GM23338 (cell line): ENCODE data around the gene PPM1N. TPM values are rescaled to one million over a fixed set of nuclear protein-coding genes. Genes with fewer than 3 reads are reported as not detected.

Experiments used
- ATAC-seq: fragments of 200-7000 bp; cut with Tn5 transposase; 3 replicates; pipeline ENCODE4 v1.9.1; 2020
- DNase-seq: peaks from one replicate; pipeline ENCODE4 v3.0.0-alpha.2; 2015; ENCODE audit warnings: low spot score
- H2AFZ ChIP-seq: fragments of 200-600 bp; sonication (generic); 2 replicates; pipeline ENCODE4 v1.8.0; 2016; ENCODE audit warnings: antibody characterized with exemption, mild to moderate bottlenecking, moderate library complexity
- H3F3A ChIP-seq: fragments of 200-600 bp; sonication (generic); replicated peaks from 2 replicates; pipeline ENCODE4 v1.8.0; 2017; ENCODE audit warnings: antibody characterized with exemption, mixed run types, low read depth
- H3K27ac ChIP-seq: fragments of 200-600 bp; sonication (generic); 2 replicates; pipeline ENCODE4 v1.6.1; 2016; ENCODE audit warnings: low read depth
- H3K27me3 ChIP-seq: fragments of 200-600 bp; sonication (generic); 2 replicates; pipeline ENCODE4 v1.8.0; 2016; ENCODE audit warnings: mild to moderate bottlenecking, mixed run types, moderate library complexity; ENCODE audit not compliant: insufficient read depth
- H3K36me3 ChIP-seq: fragments of 200-600 bp; sonication (generic); 2 replicates; pipeline ENCODE4 v1.8.0; 2016; ENCODE audit warnings: mild to moderate bottlenecking; ENCODE audit not compliant: insufficient read depth
- H3K4me1 ChIP-seq: fragments of 200-600 bp; sonication (generic); 2 replicates; pipeline ENCODE4 v1.8.0; 2016; ENCODE audit warnings: mild to moderate bottlenecking, moderate library complexity; ENCODE audit not compliant: insufficient read depth
- H3K4me2 ChIP-seq: fragments of 200-600 bp; sonication (generic); 2 replicates; pipeline ENCODE4 v1.7.1; 2017; ENCODE audit warnings: mixed run types
- H3K4me3 ChIP-seq: fragments of 200-600 bp; sonication (generic); 2 replicates; pipeline ENCODE4 v1.6.1; 2016; ENCODE audit warnings: mixed run types
- H3K79me2 ChIP-seq: fragments of 200-600 bp; sonication (generic); replicated peaks from 2 replicates; pipeline ENCODE4 v1.8.0; 2017; ENCODE audit warnings: mild to moderate bottlenecking; ENCODE audit not compliant: insufficient read depth
- H3K9me2 ChIP-seq: fragments of 200-600 bp; sonication (generic); 2 replicates; pipeline ENCODE4 v1.8.0; 2017; ENCODE audit not compliant: insufficient read depth
- H4K20me1 ChIP-seq: fragments of 200-600 bp; sonication (generic); replicated peaks from 2 replicates; pipeline ENCODE4 v1.8.0; 2017; ENCODE audit warnings: mild to moderate bottlenecking; ENCODE audit not compliant: insufficient read depth
- H3K27ac Mint-ChIP-seq: 2 replicates; pipeline ENCODE4 v1.8.0; 2020; ENCODE audit warnings: inconsistent platforms, mild to moderate bottlenecking, moderate library complexity, mixed read lengths
- H3K27me3 Mint-ChIP-seq: 3 replicates; pipeline ENCODE4 v1.8.0; 2022; ENCODE audit warnings: low read depth, mild to moderate bottlenecking, moderate library complexity, mixed read lengths, inconsistent platforms; ENCODE audit not compliant: insufficient read depth, poor library complexity
- H3K36me3 Mint-ChIP-seq: 3 replicates; pipeline ENCODE4 v1.8.0; 2021; ENCODE audit warnings: low read depth, mild to moderate bottlenecking, inconsistent platforms, moderate library complexity, mixed read lengths
- H3K4me1 Mint-ChIP-seq: 3 replicates; pipeline ENCODE4 v1.8.0; 2020; ENCODE audit warnings: mild to moderate bottlenecking, inconsistent platforms, mixed read lengths
- H3K4me3 Mint-ChIP-seq: 3 replicates; pipeline ENCODE4 v1.8.0; 2021; ENCODE audit warnings: moderate library complexity, mild to moderate bottlenecking, inconsistent platforms, mixed read lengths
- H3K9me3 Mint-ChIP-seq: 3 replicates; pipeline ENCODE4 v1.8.0; 2020; ENCODE audit warnings: moderate library complexity, mild to moderate bottlenecking, inconsistent platforms, mixed read lengths
- CTCF ChIP-seq, 2 experiments: fragments of 200-600 bp in 1 of 2; sonication (generic) in 1 of 2; conservative IDR thresholded peaks; 2 replicates each; pipeline versions ENCODE4 v1.5.1 to v1.6.1; 2016 to 2017; ENCODE audit warnings: antibody characterized with exemption in 2 of 2, low read depth in 2 of 2, mild to moderate bottlenecking in 2 of 2, moderate library complexity in 1 of 2
- EZH2 ChIP-seq: fragments of 200-600 bp; sonication (generic); IDR thresholded peaks from one replicate; pipeline ENCODE4 v1.8.0; 2017; ENCODE audit warnings: antibody characterized with exemption, mild to moderate bottlenecking, low read depth; ENCODE audit not compliant: unreplicated experiment
- JUNB ChIP-seq: IDR thresholded peaks from one replicate; pipeline ENCODE4 v1.6.1; 2016; ENCODE audit warnings: antibody characterized with exemption; ENCODE audit not compliant: unreplicated experiment
- POLR2AphosphoS5 ChIP-seq: IDR thresholded peaks from 2 replicates; pipeline ENCODE4 v1.6.1; 2016; ENCODE audit warnings: antibody characterized with exemption, low read depth
- REST ChIP-seq: IDR thresholded peaks from one replicate; pipeline ENCODE4 v1.6.1; 2018; ENCODE audit warnings: antibody characterized with exemption; ENCODE audit not compliant: unreplicated experiment
- STAT1 ChIP-seq: IDR thresholded peaks from one replicate; pipeline ENCODE4 v1.6.1; 2016; ENCODE audit warnings: antibody characterized with exemption; ENCODE audit not compliant: unreplicated experiment
- ZNF114 ChIP-seq: fragments of 250-450 bp; sonication (Bioruptor Pico); IDR thresholded peaks from 2 replicates; pipeline ENCODE4 v1.5.0; 2020; ENCODE audit warnings: mild to moderate bottlenecking, moderate library complexity
- polyA plus RNA-seq: library from polyadenylated mRNA; unstranded; fragments of >200 nt; fragmentation: Nextera tagmentation; extraction: Ambion mirVana; gene quantifications from 2 replicates; pipeline ENCODE4 v1.2.1, GENCODE V29; 2016
- total RNA-seq: library from RNA; depleted of rRNA; stranded (reverse); fragments of >200 nt; shearing (Covaris generic); gene quantifications from 2 replicates; pipeline ENCODE4 v1.2.3, GENCODE V29; 2014

Gene PPM1N
- total and polyA plus RNA-seq, 2 experiments from 2014 or later, result 15.2 to 25.1 TPM

GRCh38 chr19:45483033-45483432, 15.2 kb upstream of the PPM1N start (continued):
- no peak for TF ChIP-seq CTCF (conservative IDR thresholded peaks at IDR 0.05; ENCODE audit: low read depth in 2 of 2)

GRCh38 chr19:45484273-45484945, 13.8 kb upstream of the PPM1N start:
- no peaks in the 10 kb centered on the region for H3K9me3 Mint-ChIP-seq
- Histone ChIP-seq H3F3A (peaks cover 5% of the 10 kb centered on the region; the same call in 1 of the 2 replicates), H3K4me3 (no peak overlapping the region), H3K4me2 (no peak overlapping the region), H3K79me2 (no peaks in the 10 kb centered on the region), H3K27ac (0 out of 2 replicates have a peak overlapping the region, but pooled peaks have one; percentile 69), H4K20me1 (no peaks in the 10 kb centered on the region), H3K9me2 (no peaks in the 10 kb centered on the region), H2AFZ (no peak overlapping the region), H3K4me1 (no peaks in the 10 kb centered on the region; the same call in 1 of the 2 replicates), H3K36me3 (no peaks in the 10 kb centered on the region), H3K27me3 (no peaks in the 10 kb centered on the region)
- no peak for ATAC-seq
- H3K27ac Mint-ChIP-seq, result no peak overlapping the region
- H3K27me3 Mint-ChIP-seq, result peaks cover 10% of the 10 kb centered on the region
- TF ChIP-seq REST (no peak), EZH2 (no peak), ZNF114 (CRISPR knock-in tag) (no peak), POLR2AphosphoS5 (no peak), CTCF (conservative IDR thresholded peaks at IDR 0.05; ENCODE audit: low read depth in 2 of 2) (no peak), STAT1 (no peak), JUNB (no peak)
- peak overlapping the region; percentile 3; the same call in 1 of the 3 replicates for H3K4me3 Mint-ChIP-seq
- peaks cover 7% of the 10 kb centered on the region for H3K4me1 Mint-ChIP-seq
- H3K36me3 Mint-ChIP-seq, result peaks cover 3% of the 10 kb centered on the region; the same call in 2 of the 3 replicates
- no peak for DNase-seq
